Upper lobe of left lung (tissue), 6 donors: ENCODE measurements around the gene ATXN1. TPM values are rescaled to one million over a fixed set of nuclear protein-coding genes. Genes with fewer than 3 reads are reported as not detected.

ENCODE experiments used
- ATAC-seq, 2 donors: fragments of 200-7000 bp; cut with Tn5 transposase; one replicate each; pipeline ENCODE4 v1.9.1; 2022; ENCODE audit warnings: mild to moderate bottlenecking in 2 of 2, moderate library complexity in 2 of 2; ENCODE audit not compliant: low FRiP score in 2 of 2
- DNase-seq, 2 donors: peaks; one replicate each; pipeline ENCODE4 v3.0.0-alpha.2; 2019 to 2020
- H3K27ac ChIP-seq, 4 donors: fragments of 200-600 bp; sonication (generic); one replicate each; pipeline ENCODE4 v1.5.1; 2016 to 2019
- H3K27me3 ChIP-seq, 4 donors: fragments of 200-600 bp; sonication (generic); one replicate each; pipeline ENCODE4 v1.5.1; 2017 to 2019
- H3K36me3 ChIP-seq, 4 donors: fragments of 200-600 bp; sonication (generic); one replicate each; pipeline ENCODE4 v1.5.1; 2016 to 2019
- H3K4me1 ChIP-seq, 4 donors: fragments of 200-600 bp; sonication (generic); one replicate each; pipeline ENCODE4 v1.5.1; 2018 to 2019
- H3K4me3 ChIP-seq, 4 donors: fragments of 200-600 bp; sonication (generic); one replicate each; pipeline ENCODE4 v1.5.1; 2017 to 2019; ENCODE audit warnings: mild to moderate bottlenecking in 2 of 4, moderate library complexity in 1 of 4
- H3K9me3 ChIP-seq, 4 donors: fragments of 200-600 bp; sonication (generic); one replicate each; pipeline ENCODE4 v1.5.1; 2018 to 2019
- EP300 ChIP-seq, 4 donors: sonication (generic); formaldehyde crosslinking; IDR thresholded peaks; one replicate each; pipeline ENCODE4 v1.5.1; 2017; ENCODE audit warnings: antibody characterized with exemption in 4 of 4, control low read depth in 2 of 4
- POLR2A ChIP-seq, 4 donors: fragments of 450-650 bp; IDR thresholded peaks; one replicate each; pipeline ENCODE4 v1.5.1; 2016 to 2017; ENCODE audit warnings: antibody characterized with exemption in 4 of 4, mild to moderate bottlenecking in 2 of 4
- POLR2AphosphoS5 ChIP-seq, 2 donors: sonication (generic); formaldehyde crosslinking; IDR thresholded peaks; one replicate each; pipeline ENCODE4 v1.5.1; 2017; ENCODE audit warnings: antibody characterized with exemption in 2 of 2
- WGBS, 2 donors: methylation state at CpG; one replicate each; pipeline ENCODE4 v1.1.5; 2017 to 2018; 5-methylcytosine and 5-hydroxymethylcytosine counted together
- total RNA-seq, 6 donors: library from RNA; depleted of rRNA in 4 of 6; stranded (reverse); fragments of >200 nt in 4 of 6; gene quantifications; one replicate each; pipeline versions ENCODE4 v1.1.0 to v1.2.1, GENCODE V29; 2016 to 2021
- TF ChIP-seq, protein P1 (sequence below), 6 experiments: fragments of 450-650 bp in 4 of 6; fragments of 200-600 bp in 2 of 6; sonication (generic) in 2 of 6; IDR thresholded peaks; one replicate each; pipeline ENCODE4 v1.5.1; 2016 to 2019; ENCODE audit warnings: antibody characterized with exemption in 6 of 6
- donor health status: DM: no; HTN: no; CAD: no; lungs with moderate emphysema.
- donor health status: DM: no; HTN: yes; CAD: no; lungs with severe emphysema.

Gene ATXN1
- total RNA-seq, 6 donors from 2014 or later: 44.2 to 106 (median 71.7) TPM

DNA sequence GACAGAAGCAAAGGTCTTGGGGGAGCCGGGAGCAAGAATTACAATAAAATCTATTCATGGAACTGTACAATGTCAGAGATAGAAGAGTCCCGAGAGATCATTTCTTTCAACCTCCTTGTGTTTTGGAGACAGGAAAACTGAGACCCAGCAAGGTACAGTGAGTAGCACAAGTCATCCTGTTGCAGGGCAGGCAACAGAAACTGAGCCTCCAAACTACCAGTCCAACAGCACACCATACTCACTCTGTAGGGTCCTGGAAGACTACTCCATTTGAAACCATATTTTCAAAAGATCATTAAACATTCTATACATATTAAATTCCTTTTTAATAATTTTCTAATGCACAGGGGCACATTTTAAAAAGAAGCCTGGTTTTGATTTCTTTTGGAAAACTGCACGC, 14.4 kb downstream of the ATXN1 start:
- no peak for ATAC-seq
- H3K27ac ChIP-seq: no peak overlapping the region
- WGBS, 2 donors: 89 to 96% methylated on average over 3 of the region's 3 CpGs

DNA sequence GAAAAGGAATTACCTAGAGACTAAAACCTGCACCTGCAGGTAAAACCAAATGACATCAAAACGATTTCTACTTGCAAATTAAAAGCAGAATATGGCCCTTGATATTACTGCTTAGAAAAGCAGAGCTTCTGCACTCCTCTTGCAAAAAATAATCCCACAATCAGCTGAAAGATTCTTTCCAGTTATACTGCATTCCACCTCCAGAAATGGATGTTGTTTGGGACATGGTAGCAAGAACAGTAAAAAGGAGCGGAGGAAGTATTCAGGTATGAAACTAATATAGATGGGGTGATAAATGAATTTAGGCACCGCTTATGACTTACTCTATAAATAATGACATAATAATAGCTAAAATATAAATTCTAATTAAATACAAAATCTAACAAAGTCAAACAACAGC, 14.9 kb downstream of the ATXN1 start:
- WGBS, 2 donors: 83% methylated on average over 3 of the region's 3 CpGs
- H3K4me1 ChIP-seq: peaks cover 9 to 17% (median 12%) of the 10 kb centered on the region in 4 donors
- ATAC-seq: no peak
- no peak for DNase-seq
- TF ChIP-seq POLR2A (IDR thresholded peaks at IDR 0.05) (no peak), EP300 (IDR thresholded peaks at IDR 0.05) (no peak), POLR2AphosphoS5 (IDR thresholded peaks at IDR 0.05) (no peak)
- TF ChIP-seq, protein P1, sequence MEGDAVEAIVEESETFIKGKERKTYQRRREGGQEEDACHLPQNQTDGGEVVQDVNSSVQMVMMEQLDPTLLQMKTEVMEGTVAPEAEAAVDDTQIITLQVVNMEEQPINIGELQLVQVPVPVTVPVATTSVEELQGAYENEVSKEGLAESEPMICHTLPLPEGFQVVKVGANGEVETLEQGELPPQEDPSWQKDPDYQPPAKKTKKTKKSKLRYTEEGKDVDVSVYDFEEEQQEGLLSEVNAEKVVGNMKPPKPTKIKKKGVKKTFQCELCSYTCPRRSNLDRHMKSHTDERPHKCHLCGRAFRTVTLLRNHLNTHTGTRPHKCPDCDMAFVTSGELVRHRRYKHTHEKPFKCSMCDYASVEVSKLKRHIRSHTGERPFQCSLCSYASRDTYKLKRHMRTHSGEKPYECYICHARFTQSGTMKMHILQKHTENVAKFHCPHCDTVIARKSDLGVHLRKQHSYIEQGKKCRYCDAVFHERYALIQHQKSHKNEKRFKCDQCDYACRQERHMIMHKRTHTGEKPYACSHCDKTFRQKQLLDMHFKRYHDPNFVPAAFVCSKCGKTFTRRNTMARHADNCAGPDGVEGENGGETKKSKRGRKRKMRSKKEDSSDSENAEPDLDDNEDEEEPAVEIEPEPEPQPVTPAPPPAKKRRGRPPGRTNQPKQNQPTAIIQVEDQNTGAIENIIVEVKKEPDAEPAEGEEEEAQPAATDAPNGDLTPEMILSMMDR (IDR thresholded peaks at IDR 0.05): no peak
- H3K9me3 ChIP-seq: no peaks in the 10 kb centered on the region
- H3K27ac ChIP-seq: no peak overlapping the region
- no peaks in the 10 kb centered on the region for H3K27me3 ChIP-seq
- H3K4me3 ChIP-seq: no peak overlapping the region
- H3K36me3 ChIP-seq: peaks cover 0 to 7% (median under 1%) of the 10 kb centered on the region in 4 donors

More for the DNA sequence above, 14.4 kb downstream of the ATXN1 start:
- H3K4me3 ChIP-seq: no peak overlapping the region
- H3K9me3 ChIP-seq: no peaks in the 10 kb centered on the region
- TF ChIP-seq, protein P1 (IDR thresholded peaks at IDR 0.05): no peak
- TF ChIP-seq EP300 (IDR thresholded peaks at IDR 0.05) (no peak), POLR2A (IDR thresholded peaks at IDR 0.05) (no peak), POLR2AphosphoS5 (IDR thresholded peaks at IDR 0.05) (no peak)
- peaks cover 9 to 13% (median 11%) of the 10 kb centered on the region in 4 donors for H3K4me1 ChIP-seq
- no peaks in the 10 kb centered on the region for H3K27me3 ChIP-seq
- peaks cover 0 to 10% (median 2%) of the 10 kb centered on the region in 4 donors for H3K36me3 ChIP-seq
- no peak for DNase-seq

DNA sequence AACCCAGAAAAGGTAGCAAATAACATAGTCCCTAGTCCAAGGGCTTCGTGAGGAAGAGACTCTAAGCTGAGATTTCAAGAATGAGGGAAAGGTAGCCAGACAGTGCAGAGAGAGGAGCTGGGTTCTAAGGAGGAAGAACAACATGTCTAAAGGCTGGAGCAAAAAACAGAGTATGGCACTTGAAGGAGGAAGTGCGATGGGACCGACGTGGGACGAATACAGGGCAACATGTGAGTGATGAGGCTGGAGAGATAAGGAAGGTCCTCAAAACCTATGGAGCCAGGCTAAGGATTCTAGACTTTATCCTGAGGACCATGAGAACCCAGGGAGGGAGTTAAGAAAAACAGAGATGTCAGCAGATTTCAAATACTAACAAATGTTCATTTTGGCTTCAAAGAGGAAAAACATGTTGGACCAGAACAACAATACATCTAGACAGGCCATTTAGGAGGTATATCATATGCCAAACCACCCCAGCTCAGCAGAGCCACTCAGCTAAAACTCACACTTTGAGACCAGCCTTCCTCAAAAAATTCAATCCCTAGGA, 17.5 kb downstream of the ATXN1 start:
- TF ChIP-seq EP300 (IDR thresholded peaks at IDR 0.05): no peak
- TF ChIP-seq POLR2A (IDR thresholded peaks at IDR 0.05): no peak
- no peak for TF ChIP-seq POLR2AphosphoS5 (IDR thresholded peaks at IDR 0.05)
- TF ChIP-seq, protein P1 (IDR thresholded peaks at IDR 0.05): no peak
- Histone ChIP-seq H3K36me3 (peaks cover 0 to 3% (median 0%) of the 10 kb centered on the region in 4 donors), H3K4me3 (no peak overlapping the region), H3K27me3 (no peaks in the 10 kb centered on the region), H3K4me1 (peaks cover 24 to 34% (median 30%) of the 10 kb centered on the region in 4 donors), H3K9me3 (no peaks in the 10 kb centered on the region), H3K27ac (no peak overlapping the region)
- DNase-seq (no peak), ATAC-seq (no peak)
- 64 to 81% methylated on average over 5 of the region's 5 CpGs for WGBS, 2 donors

DNA sequence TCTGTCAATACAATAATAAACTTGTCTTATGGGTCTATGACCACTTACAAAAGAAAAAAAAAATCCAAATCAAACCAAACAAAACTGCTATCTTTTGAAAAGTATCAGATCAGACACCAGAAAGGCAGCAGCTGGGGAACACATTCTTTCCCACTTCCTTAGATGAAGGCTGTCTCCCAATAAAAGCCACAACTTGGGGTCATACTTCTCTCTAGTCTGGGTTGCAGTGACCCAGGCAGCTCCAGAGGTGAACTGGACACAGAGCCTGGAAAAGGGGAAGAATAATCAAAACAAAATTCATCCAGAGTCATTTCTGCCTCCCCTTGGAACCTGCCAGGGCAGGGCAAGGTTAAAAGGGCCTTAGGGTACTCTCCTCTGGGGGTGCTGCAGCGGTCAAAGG, 19.1 kb downstream of the ATXN1 start:
- TF ChIP-seq, protein P1 (IDR thresholded peaks at IDR 0.05): no peak
- TF ChIP-seq EP300 (IDR thresholded peaks at IDR 0.05): no peak
- TF ChIP-seq POLR2A (IDR thresholded peaks at IDR 0.05): no peak
- TF ChIP-seq POLR2AphosphoS5 (IDR thresholded peaks at IDR 0.05): no peak
- Histone ChIP-seq H3K4me3 (no peak overlapping the region), H3K27me3 (no peaks in the 10 kb centered on the region), H3K4me1 (peaks cover 35 to 44% (median 40%) of the 10 kb centered on the region in 4 donors), H3K36me3 (peaks cover 0 to 3% (median 0%) of the 10 kb centered on the region in 4 donors), H3K9me3 (no peaks in the 10 kb centered on the region), H3K27ac (peak overlapping the region; percentile 18 to 51 (median 34))
- 88 to 90% methylated on average over 1 of the region's 1 CpG for WGBS, 2 donors
- DNase-seq (no peak), ATAC-seq (no peak)
